BLaER1 treated with 17β-estradiol and CSF1 and Interleukin-3, amounts not matched to agents 10 nM and 100 nM (cell line): Measurements from ENCODE around the gene FAXC.
"Not testable (repeated sequence)": the region's sequence is repeated elsewhere in the genome, so short reads cannot be mapped to it uniquely, and the experiment has no call there.

Experiments
- H3K27ac ChIP-seq, 11 experiments: shearing (Covaris generic); formaldehyde crosslinking; 2 replicates each; pipeline ENCODE4 v1.8.1; 2022
- H3K27me3 ChIP-seq, 11 experiments: shearing (Covaris generic); formaldehyde crosslinking; 2 replicates each; pipeline ENCODE4 v1.8.1; 2022
- H3K36me3 ChIP-seq, 11 experiments: shearing (Covaris generic); formaldehyde crosslinking; 2 replicates each; pipeline ENCODE4 v1.8.1; 2022
- H3K4me1 ChIP-seq, 10 experiments: shearing (Covaris generic); formaldehyde crosslinking; 2 replicates each; pipeline ENCODE4 v1.8.1; 2022
- H3K4me2 ChIP-seq, 11 experiments: shearing (Covaris generic); formaldehyde crosslinking; 2 replicates each; pipeline ENCODE4 v1.8.1; 2022
- H3K4me3 ChIP-seq, 10 experiments: shearing (Covaris generic); formaldehyde crosslinking; 2 replicates each; pipeline ENCODE4 v1.8.1; 2022
- H3K9ac ChIP-seq, 11 experiments: shearing (Covaris generic); formaldehyde crosslinking; 2 replicates each; pipeline ENCODE4 v1.8.1; 2022
- H3K9me3 ChIP-seq, 11 experiments: shearing (Covaris generic); formaldehyde crosslinking; replicated peaks in 1 of 11; 2 replicates each; pipeline ENCODE4 v1.8.1; 2022
- H4K20me1 ChIP-seq, 11 experiments: shearing (Covaris generic); formaldehyde crosslinking; 2 replicates each; pipeline ENCODE4 v1.8.1; 2022
- Cebpa-rat ChIP-seq, 11 experiments: shearing (Covaris generic); IDR thresholded peaks; 2 replicates each; pipeline ENCODE4 v1.8.1; 2022

FAXC gene

GRCh38 chr6:99347804-99348203 is 1.7 kb downstream of the FAXC start:
- H3K27ac ChIP-seq, result no peak overlapping the region
- peaks cover 5 to 13% (median 7%) of the 10 kb centered on the region in 11 experiments; a peak in 19 of 22 replicates for H3K9me3 ChIP-seq
- H3K27me3 ChIP-seq, result no peaks in the 10 kb centered on the region
- no peaks in the 10 kb centered on the region for H4K20me1 ChIP-seq
- H3K4me1 ChIP-seq, result no peaks in the 10 kb centered on the region
- no peak overlapping the region for H3K4me2 ChIP-seq
- TF ChIP-seq Cebpa-rat (IDR thresholded peaks at IDR 0.05), result no peak
- H3K4me3 ChIP-seq, result no peak overlapping the region
- no peaks in the 10 kb centered on the region for H3K36me3 ChIP-seq
- no peak overlapping the region for H3K9ac ChIP-seq

- H3K27me3 ChIP-seq, result no peaks in the 10 kb centered on the region
- H3K4me2 ChIP-seq, result no peak overlapping the region
- no peaks in the 10 kb centered on the region for H4K20me1 ChIP-seq
- H3K4me3 ChIP-seq, result no peak overlapping the region
- H3K9ac ChIP-seq, result no peak overlapping the region
- no peak overlapping the region for H3K27ac ChIP-seq
- H3K4me1 ChIP-seq, result no peaks in the 10 kb centered on the region
- TF ChIP-seq Cebpa-rat (IDR thresholded peaks at IDR 0.05), result no peak
- H3K36me3 ChIP-seq, result no peaks in the 10 kb centered on the region
- H3K9me3 ChIP-seq, result peaks cover 5 to 13% (median 7%) of the 10 kb centered on the region in 11 experiments; a peak in 19 of 22 replicates
Measured at GRCh38 chr6:99346595-99346994, 2.9 kb downstream of the FAXC start.

GRCh38 chr6:99345164-99345563 is 4.3 kb downstream of the FAXC start:
- TF ChIP-seq Cebpa-rat (IDR thresholded peaks at IDR 0.05), result no peak
- Histone ChIP-seq H3K27me3 (no peaks in the 10 kb centered on the region), H3K4me1 (no peaks in the 10 kb centered on the region), H3K4me2 (no peak overlapping the region), H3K36me3 (no peaks in the 10 kb centered on the region), H3K4me3 (no peak overlapping the region), H3K27ac (no peak overlapping the region), H3K9me3 (peaks cover 5 to 13% (median 7%) of the 10 kb centered on the region in 11 experiments; a peak in 19 of 22 replicates), H4K20me1 (no peaks in the 10 kb centered on the region), H3K9ac (no peak overlapping the region)

- no peak for TF ChIP-seq Cebpa-rat (IDR thresholded peaks at IDR 0.05)
- Histone ChIP-seq H4K20me1 (no peaks in the 10 kb centered on the region), H3K27ac (no peak overlapping the region), H3K9me3 (peaks cover 0 to 6% (median 0%) of the 10 kb centered on the region in 11 experiments; a peak in 4 of 22 replicates), H3K4me2 (no peak overlapping the region), H3K4me1 (no peaks in the 10 kb centered on the region), H3K36me3 (no peaks in the 10 kb centered on the region), H3K4me3 (no peak overlapping the region), H3K27me3 (no peaks in the 10 kb centered on the region), H3K9ac (no peak overlapping the region)
Measured at GRCh38 chr6:99344289-99344688, 5.2 kb downstream of the FAXC start.

GRCh38 chr6:99341862-99342455 is 7.5 kb downstream of the FAXC start:
- TF ChIP-seq Cebpa-rat (IDR thresholded peaks at IDR 0.05), result no peak
- H4K20me1 ChIP-seq, result no peaks in the 10 kb centered on the region

GRCh38 chr6:99338188-99338587 is 11.3 kb downstream of the FAXC start:
- H3K4me1 ChIP-seq, result no peaks in the 10 kb centered on the region
- no peak for TF ChIP-seq Cebpa-rat (IDR thresholded peaks at IDR 0.05)
- no peaks in the 10 kb centered on the region for H3K36me3 ChIP-seq
- H3K4me2 ChIP-seq, result no peak overlapping the region
- H3K27ac ChIP-seq, result no peak overlapping the region
- no peaks in the 10 kb centered on the region for H3K9me3 ChIP-seq
- H3K27me3 ChIP-seq, result no peaks in the 10 kb centered on the region
- no peaks in the 10 kb centered on the region for H4K20me1 ChIP-seq
- no peak overlapping the region for H3K9ac ChIP-seq
- no peak overlapping the region for H3K4me3 ChIP-seq

More at GRCh38 chr6:99341862-99342455, 7.5 kb downstream of the FAXC start:
- Histone ChIP-seq H3K27me3 (no peaks in the 10 kb centered on the region), H3K4me3 (no peak overlapping the region), H3K4me1 (no peaks in the 10 kb centered on the region), H3K9me3 (no peaks in the 10 kb centered on the region), H3K4me2 (no peak overlapping the region), H3K36me3 (no peaks in the 10 kb centered on the region), H3K9ac (no peak overlapping the region), H3K27ac (no peak overlapping the region)

GRCh38 chr6:99335298-99335697 is 14.2 kb downstream of the FAXC start:
- not testable (repeated sequence) for H3K4me2 ChIP-seq, H3K9ac ChIP-seq, H3K9me3 ChIP-seq, H3K4me3 ChIP-seq, H3K4me1 ChIP-seq, H3K27ac ChIP-seq, H4K20me1 ChIP-seq, H3K27me3 ChIP-seq, H3K36me3 ChIP-seq

GRCh38 chr6:99334526-99335127 is 14.8 kb downstream of the FAXC start:
- H3K36me3 ChIP-seq, result no peaks in the 10 kb centered on the region
- no peak for TF ChIP-seq Cebpa-rat (IDR thresholded peaks at IDR 0.05)
- H3K4me2 ChIP-seq, result no peak overlapping the region
- H3K4me3 ChIP-seq, result no peak overlapping the region
- H4K20me1 ChIP-seq, result no peaks in the 10 kb centered on the region
- H3K9me3 ChIP-seq, result no peaks in the 10 kb centered on the region
- no peaks in the 10 kb centered on the region for H3K27me3 ChIP-seq
- H3K27ac ChIP-seq, result no peak overlapping the region
- H3K9ac ChIP-seq, result no peak overlapping the region
- no peaks in the 10 kb centered on the region for H3K4me1 ChIP-seq

GRCh38 chr6:99333068-99333467 is 16.4 kb downstream of the FAXC start:
- Histone ChIP-seq H3K27ac (no peak overlapping the region), H3K27me3 (no peaks in the 10 kb centered on the region), H3K4me1 (no peaks in the 10 kb centered on the region), H4K20me1 (no peaks in the 10 kb centered on the region), H3K9me3 (no peaks in the 10 kb centered on the region), H3K4me2 (no peak overlapping the region), H3K4me3 (no peak overlapping the region), H3K9ac (no peak overlapping the region), H3K36me3 (no peaks in the 10 kb centered on the region)
- TF ChIP-seq Cebpa-rat (IDR thresholded peaks at IDR 0.05), result no peak

- no peak overlapping the region for H3K4me3 ChIP-seq
- no peak for TF ChIP-seq Cebpa-rat (IDR thresholded peaks at IDR 0.05)
- H3K9me3 ChIP-seq, result no peaks in the 10 kb centered on the region
- no peak overlapping the region for H3K27ac ChIP-seq
- H3K4me2 ChIP-seq, result no peak overlapping the region
- H4K20me1 ChIP-seq, result no peaks in the 10 kb centered on the region
- no peaks in the 10 kb centered on the region for H3K36me3 ChIP-seq
- no peaks in the 10 kb centered on the region for H3K4me1 ChIP-seq
- no peaks in the 10 kb centered on the region for H3K27me3 ChIP-seq
- H3K9ac ChIP-seq, result no peak overlapping the region
Measured at GRCh38 chr6:99331531-99331930, 17.9 kb downstream of the FAXC start.
